AG10803 (cell line): ENCODE measurements around the gene RPRML.

Experiments
- DNase-seq: peaks from one replicate; pipeline ENCODE4 v3.0.0; 2010; ENCODE audit warnings: low read depth
- H3K4me3 ChIP-seq: 2 replicates; pipeline ENCODE4 v1.5.1; 2011; ENCODE audit warnings: mild to moderate bottlenecking, low read length, control low read depth
- TF ChIP-seq, protein P1 (sequence below): conservative IDR thresholded peaks from 2 replicates; pipeline ENCODE4 v1.5.1; 2011; ENCODE audit warnings: mild to moderate bottlenecking, low read length, control low read depth, inconsistent platforms

Gene RPRML

DNA sequence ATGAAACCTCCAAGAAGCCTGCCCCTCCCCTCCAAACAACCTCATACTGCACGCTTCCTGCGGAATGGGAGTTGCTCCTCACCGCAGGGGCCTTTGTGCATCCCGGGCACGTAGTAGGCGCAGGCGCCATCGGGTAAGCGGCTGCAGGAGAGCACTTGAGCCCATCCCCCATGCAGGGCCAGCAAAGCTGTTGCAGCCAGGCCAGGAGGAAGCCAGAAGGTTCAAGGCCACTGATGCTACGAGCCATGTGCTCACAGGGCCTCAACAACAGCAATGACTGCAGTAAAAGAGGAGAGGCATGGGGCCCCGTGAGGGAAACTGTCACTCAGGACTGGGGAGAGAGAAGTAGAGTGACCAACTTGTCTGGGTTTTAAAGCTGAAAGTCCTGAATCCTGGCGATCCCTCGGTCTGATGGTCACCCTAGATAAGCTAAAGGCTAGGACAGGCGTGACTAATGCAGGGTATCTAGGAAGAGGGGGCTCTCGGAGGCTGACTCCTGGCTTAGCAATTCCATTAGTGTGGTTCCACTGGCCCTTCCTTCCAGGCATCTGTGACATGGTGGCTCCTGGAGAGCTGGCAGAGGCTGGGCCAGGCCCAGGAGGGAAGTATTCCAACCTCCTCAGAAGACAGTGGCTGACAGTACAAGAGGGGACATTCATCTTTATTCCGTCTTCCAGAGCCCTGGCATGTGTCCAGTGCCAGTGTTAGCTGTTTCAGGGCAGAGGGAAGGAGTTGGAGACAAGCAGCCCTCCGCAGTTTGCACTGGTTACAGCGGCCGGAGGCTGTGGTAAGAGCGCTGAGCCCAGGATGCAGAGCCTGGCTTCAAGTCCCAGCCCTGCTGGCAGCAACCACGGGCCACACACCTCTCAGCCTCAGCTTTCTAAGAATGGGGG lies 35.3 kb downstream of the RPRML start:
- DNase-seq = no peak
- no peak overlapping the region for H3K4me3 ChIP-seq
- TF ChIP-seq, protein P1, sequence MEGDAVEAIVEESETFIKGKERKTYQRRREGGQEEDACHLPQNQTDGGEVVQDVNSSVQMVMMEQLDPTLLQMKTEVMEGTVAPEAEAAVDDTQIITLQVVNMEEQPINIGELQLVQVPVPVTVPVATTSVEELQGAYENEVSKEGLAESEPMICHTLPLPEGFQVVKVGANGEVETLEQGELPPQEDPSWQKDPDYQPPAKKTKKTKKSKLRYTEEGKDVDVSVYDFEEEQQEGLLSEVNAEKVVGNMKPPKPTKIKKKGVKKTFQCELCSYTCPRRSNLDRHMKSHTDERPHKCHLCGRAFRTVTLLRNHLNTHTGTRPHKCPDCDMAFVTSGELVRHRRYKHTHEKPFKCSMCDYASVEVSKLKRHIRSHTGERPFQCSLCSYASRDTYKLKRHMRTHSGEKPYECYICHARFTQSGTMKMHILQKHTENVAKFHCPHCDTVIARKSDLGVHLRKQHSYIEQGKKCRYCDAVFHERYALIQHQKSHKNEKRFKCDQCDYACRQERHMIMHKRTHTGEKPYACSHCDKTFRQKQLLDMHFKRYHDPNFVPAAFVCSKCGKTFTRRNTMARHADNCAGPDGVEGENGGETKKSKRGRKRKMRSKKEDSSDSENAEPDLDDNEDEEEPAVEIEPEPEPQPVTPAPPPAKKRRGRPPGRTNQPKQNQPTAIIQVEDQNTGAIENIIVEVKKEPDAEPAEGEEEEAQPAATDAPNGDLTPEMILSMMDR = no peak

DNA sequence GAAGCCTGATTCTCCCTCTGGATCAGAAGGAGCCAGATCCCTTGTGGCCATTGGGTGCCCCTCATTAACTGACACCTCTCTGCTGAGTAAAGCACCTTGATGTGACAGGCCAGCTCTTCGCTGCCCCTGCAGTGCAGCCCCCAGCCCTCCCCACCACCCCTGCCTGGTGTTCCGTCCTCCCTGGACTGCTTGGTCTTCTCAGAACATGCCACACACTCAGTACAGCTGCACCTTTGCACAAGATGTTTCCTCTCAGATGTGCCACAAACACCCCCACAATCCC lies 35.9 kb downstream of the RPRML start:
- TF ChIP-seq, protein P1 = no peak
- DNase-seq = no peak
- H3K4me3 ChIP-seq = no peak overlapping the region

DNA sequence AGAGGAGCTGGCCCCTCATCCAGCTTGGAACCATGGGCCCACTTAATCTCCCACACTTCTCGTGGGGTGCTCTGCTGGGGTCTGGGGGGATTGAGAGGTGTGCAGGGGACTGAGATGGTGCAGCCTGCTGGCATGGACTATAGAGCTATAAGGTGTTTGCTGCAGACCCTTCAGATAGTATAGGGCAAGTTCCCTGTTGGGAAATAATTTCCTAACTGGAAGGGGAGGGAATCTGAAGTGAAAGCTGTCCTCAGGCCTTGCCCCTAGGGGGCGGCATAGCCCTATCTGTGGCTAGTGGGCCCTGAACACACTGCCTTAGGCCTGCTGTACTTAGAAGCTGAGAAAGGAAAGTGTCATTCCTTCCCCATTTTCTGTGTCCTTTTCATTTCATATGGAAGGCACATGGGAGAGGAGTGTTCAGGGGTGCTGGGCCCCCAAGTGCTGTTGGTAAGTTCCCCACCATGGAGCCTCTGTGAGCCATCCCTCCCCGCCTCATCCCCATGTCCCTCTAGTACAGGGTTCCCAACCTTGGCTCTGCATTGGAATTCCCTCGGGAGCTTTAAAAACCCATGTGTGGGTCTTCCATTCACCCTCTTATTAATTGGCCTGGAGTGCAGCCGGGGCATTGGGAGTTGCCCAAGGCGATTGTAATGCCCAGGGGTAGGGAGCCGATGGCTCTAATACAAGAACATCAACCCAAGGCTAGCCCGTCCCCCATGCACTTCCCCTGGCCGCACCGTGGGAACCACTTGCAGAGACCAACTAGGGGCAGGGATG lies 36.4 kb downstream of the RPRML start:
- TF ChIP-seq, protein P1 = peak; percentile 98
- H3K4me3 ChIP-seq = no peak overlapping the region
- peak; percentile 76 for DNase-seq

DNA sequence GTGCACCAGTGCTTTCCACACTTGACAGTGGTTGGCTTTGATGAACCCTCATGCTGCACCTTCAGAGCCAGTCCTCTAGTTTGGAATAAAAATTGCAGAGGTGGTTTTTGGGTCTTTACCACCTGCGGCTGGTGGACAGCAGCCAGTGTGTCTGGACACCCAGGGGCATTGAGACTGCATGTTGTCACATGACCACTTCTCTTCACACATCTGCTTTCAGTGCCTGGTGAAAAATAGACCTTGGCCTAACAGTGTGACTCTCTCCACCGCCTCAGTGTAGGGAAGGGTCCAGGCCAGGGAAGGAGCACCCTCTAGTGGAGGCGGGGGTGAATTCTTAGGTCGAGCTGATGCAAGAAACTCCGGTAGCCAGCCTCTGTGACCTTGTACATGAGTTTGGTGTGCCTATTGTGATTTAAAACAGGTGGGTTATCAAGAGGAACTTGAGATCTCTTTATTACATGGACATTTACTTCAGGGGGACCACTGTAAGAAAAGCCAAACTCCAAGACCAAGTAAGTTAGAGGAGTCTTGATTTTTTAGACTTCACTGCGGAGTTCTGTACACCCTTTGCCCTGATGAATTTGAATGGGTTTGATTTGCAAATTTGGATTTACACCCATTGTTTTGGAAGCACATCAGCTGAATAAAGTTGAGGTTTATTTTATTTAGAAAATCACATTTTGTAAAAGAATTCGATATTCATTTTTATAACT lies 38.2 kb downstream of the RPRML start:
- DNase-seq = peak; percentile 77
- TF ChIP-seq, protein P1 = peak; percentile 93
- no peak overlapping the region for H3K4me3 ChIP-seq

DNA sequence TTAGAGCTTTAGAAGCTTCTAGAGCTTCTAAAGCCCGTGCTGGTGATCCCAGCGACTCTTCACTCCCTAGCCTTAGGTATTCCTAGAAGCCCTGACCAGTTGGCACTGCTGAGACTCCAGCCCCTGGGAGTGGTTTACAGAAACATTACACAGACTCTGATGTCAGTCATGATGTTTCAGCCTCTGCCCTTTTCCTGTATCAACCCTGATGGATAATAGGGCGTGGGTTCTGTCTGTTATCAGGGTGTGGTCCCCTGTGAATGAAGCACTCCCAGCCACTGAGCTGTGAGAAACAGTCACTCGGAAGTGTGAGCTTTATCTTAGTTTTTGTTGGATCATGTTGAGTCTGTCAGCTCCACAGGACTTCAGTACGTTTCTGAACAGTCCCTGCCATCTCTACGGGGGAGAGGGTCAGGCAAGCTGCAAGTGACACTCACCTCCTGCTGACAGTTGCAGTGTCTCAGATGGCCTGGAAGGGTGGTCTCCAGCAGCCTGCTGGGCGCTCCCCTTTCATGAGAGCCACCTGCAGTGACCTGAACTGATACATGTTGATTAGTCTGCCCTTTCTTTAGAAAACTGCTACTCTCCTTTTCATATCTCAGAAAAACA lies 43.3 kb downstream of the RPRML start:
- TF ChIP-seq, protein P1 = no peak
- H3K4me3 ChIP-seq = no peak overlapping the region
- DNase-seq = no peak

DNA sequence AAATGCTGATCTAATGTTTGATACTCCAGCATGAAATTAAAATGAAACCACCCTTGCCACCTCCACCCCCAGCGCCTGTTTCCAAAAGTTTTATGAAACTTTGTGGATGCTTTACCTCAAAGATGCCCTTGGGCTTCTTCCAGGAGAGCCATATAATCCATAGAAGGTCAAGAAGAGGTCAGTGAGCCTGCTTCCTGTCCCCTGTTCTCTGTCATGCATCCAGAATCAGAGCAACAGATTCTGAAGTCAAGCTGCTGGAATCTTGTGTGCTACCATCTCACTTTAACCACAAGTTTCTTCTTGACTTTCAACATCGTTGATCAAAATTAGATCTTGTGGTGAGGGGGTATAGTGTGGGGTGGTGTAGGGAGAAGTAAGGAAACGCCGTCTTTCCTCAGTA lies 47.5 kb downstream of the RPRML start:
- DNase-seq = no peak
- no peak overlapping the region for H3K4me3 ChIP-seq
- TF ChIP-seq, protein P1 = no peak
